ENCODE data around the gene CTNNBIP1. TPM values are rescaled to one million over a fixed set of nuclear protein-coding genes. Genes with fewer than 3 reads are reported as not detected.

Gene CTNNBIP1
- total RNA-seq (2022) (17.1 and 17.5 TPM in 2 replicates), Bru-seq, nascent RNA (percentile 53 among the genes with signal in this experiment), BruChase-seq, experiment 1, labeled RNA remaining after a 2-hour chase (percentile 53 among the genes with signal in this experiment), BruChase-seq, experiment 2, labeled RNA remaining after a 6-hour chase (percentile 54 among the genes with signal in this experiment)
- long read RNA-seq, transcript CTNNBIP1-204 (5 exons, 1,206 nt): major isoform, 26 of 35 reads
- long read RNA-seq, partial matches to known transcripts: 1 of 35 reads
- long read RNA-seq, other reads (novel, unspliced or antisense): 4 of 35 reads

GRCh38 chr1:9910076-9910422, at the start of gene CTNNBIP1:
TSS of gene CTNNBIP1 (minus strand) at chr1:9910269. CDS start at chr1:9872064, 38,205 bp downstream.
- peaks cover 15% of the 10 kb centered on the region for H3K4me1 ChIP-seq
- no peaks in the 10 kb centered on the region for H3K36me3 ChIP-seq (ENCODE audit: control insufficient read depth, insufficient read depth, low read length)
- no peak for DNase-seq
- ChIA-PET POLR2A (interaction anchor here (0.6 kb wide), 1 partner anchor 405 kb away, joined by 3 read pairs; no protein-coding TSS in a partner anchor), CTCF (no interaction called here)
- no TSS peak for BruUV-seq (replicated peaks)
- Mint-ChIP-seq H3K36me3 (ENCODE audit: insufficient read depth, unreplicated experiment) (peaks cover 6% of the 10 kb centered on the region), H3K9me3 (ENCODE audit: unreplicated experiment) (no peaks in the 10 kb centered on the region), H3K27me3 (ENCODE audit: insufficient read depth, unreplicated experiment) (no peaks in the 10 kb centered on the region), H3K4me3 (ENCODE audit: unreplicated experiment) (peak within 1 kb of the TSS; percentile 96), H3K4me1 (ENCODE audit: low read depth, unreplicated experiment) (peaks cover 31% of the 10 kb centered on the region), H3K27ac (ENCODE audit: unreplicated experiment) (peak within 1 kb of the TSS; percentile 92)
- no peak for TF ChIP-seq CTCF (IDR thresholded peaks at IDR 0.05; ENCODE audit: insufficient read depth in 1 of 2, low read depth in 1 of 2, low read length in 1 of 2, severe bottlenecking in 1 of 2, unreplicated experiment in 1 of 2)
- no peaks in the 10 kb centered on the region for H3K27me3 ChIP-seq (replicated peaks; ENCODE audit: control insufficient read depth, insufficient read depth, low read length)
- intact Hi-C loops (cut with micrococcal nuclease; ENCODE audit: unreplicated experiment): loop anchor here (2.0 kb wide), 1 partner anchor 33 kb away; the partner anchor contains the start of genes LZIC and NMNAT1
- peak within 1 kb of the TSS; percentile 87 for H3K4me3 ChIP-seq (ENCODE audit: low read depth, low read length)
- no peaks in the 10 kb centered on the region for H3K9me3 ChIP-seq

- Mint-ChIP-seq H3K27me3 (ENCODE audit: insufficient read depth, unreplicated experiment) (no peaks in the 10 kb centered on the region), H3K9me3 (ENCODE audit: unreplicated experiment) (no peaks in the 10 kb centered on the region), H3K27ac (ENCODE audit: unreplicated experiment) (no peak overlapping the region), H3K4me3 (ENCODE audit: unreplicated experiment) (no peak overlapping the region), H3K36me3 (ENCODE audit: insufficient read depth, unreplicated experiment) (no peaks in the 10 kb centered on the region), H3K4me1 (ENCODE audit: low read depth, unreplicated experiment) (no peaks in the 10 kb centered on the region)
- intact Hi-C loops (cut with micrococcal nuclease; ENCODE audit: unreplicated experiment): no loop called here
- CTCF ChIA-PET: no interaction called here
- DNase-seq: no peak
- Histone ChIP-seq H3K9me3 (no peaks in the 10 kb centered on the region), H3K4me1 (0 out of 2 replicates have a peak, but pooled peaks cover 9% of the 10 kb centered on the region), H3K27me3 (replicated peaks; ENCODE audit: control insufficient read depth, insufficient read depth, low read length) (no peaks in the 10 kb centered on the region), H3K4me3 (ENCODE audit: low read depth, low read length) (no peak overlapping the region), H3K36me3 (ENCODE audit: control insufficient read depth, insufficient read depth, low read length) (no peaks in the 10 kb centered on the region)
- TF ChIP-seq CTCF (IDR thresholded peaks at IDR 0.05; ENCODE audit: insufficient read depth in 1 of 2, low read depth in 1 of 2, low read length in 1 of 2, severe bottlenecking in 1 of 2, unreplicated experiment in 1 of 2): no peak
- POLR2A ChIA-PET: no interaction called here
- no TSS peak for BruUV-seq (replicated peaks)
Observed at GRCh38 chr1:9957726-9958125, 47.7 kb upstream of the CTNNBIP1 start.

- no peak overlapping the region for H3K4me3 Mint-ChIP-seq (ENCODE audit: unreplicated experiment)
- peaks cover 7% of the 10 kb centered on the region; the same call in 1 of the 2 replicates for H3K4me1 ChIP-seq
- no peaks in the 10 kb centered on the region for H3K9me3 ChIP-seq
- CTCF ChIA-PET: no interaction called here
- POLR2A ChIA-PET: no interaction called here
- no peaks in the 10 kb centered on the region for H3K9me3 Mint-ChIP-seq (ENCODE audit: unreplicated experiment)
- no peak for DNase-seq
- BruUV-seq (replicated peaks): no TSS peak
- H3K4me1 Mint-ChIP-seq (ENCODE audit: low read depth, unreplicated experiment): peaks cover 10% of the 10 kb centered on the region
- no peak overlapping the region for H3K27ac Mint-ChIP-seq (ENCODE audit: unreplicated experiment)
- H3K36me3 Mint-ChIP-seq (ENCODE audit: insufficient read depth, unreplicated experiment): peaks cover 25% of the 10 kb centered on the region
- no peak for TF ChIP-seq CTCF (IDR thresholded peaks at IDR 0.05; ENCODE audit: insufficient read depth in 1 of 2, low read depth in 1 of 2, low read length in 1 of 2, severe bottlenecking in 1 of 2, unreplicated experiment in 1 of 2)
- H3K36me3 ChIP-seq (ENCODE audit: control insufficient read depth, insufficient read depth, low read length): no peaks in the 10 kb centered on the region
- intact Hi-C loops (cut with micrococcal nuclease; ENCODE audit: unreplicated experiment): no loop called here
- H3K27me3 ChIP-seq (replicated peaks; ENCODE audit: control insufficient read depth, insufficient read depth, low read length): no peaks in the 10 kb centered on the region
- H3K27me3 Mint-ChIP-seq (ENCODE audit: insufficient read depth, unreplicated experiment): no peaks in the 10 kb centered on the region
- H3K4me3 ChIP-seq (ENCODE audit: low read depth, low read length): no peak overlapping the region
Observed at GRCh38 chr1:9946315-9946714, 36.2 kb upstream of the CTNNBIP1 start.

Data from Caco-2 (cell line).